ENCODE results near the gene COL5A1. TPM values are rescaled to one million over a fixed set of nuclear protein-coding genes. Genes with fewer than 3 reads are reported as not detected.

The COL5A1 gene
- total and polyA plus RNA-seq, 2 experiments from 2014 or later, result 2.5 to 13.1 TPM

GRCh38 chr9:134677743-134678142 lies 36.1 kb downstream of the COL5A1 start:
- Histone ChIP-seq H3K36me3 (ENCODE audit: insufficient read depth) (no peaks in the 10 kb centered on the region), H3K9me2 (ENCODE audit: insufficient read depth) (no peaks in the 10 kb centered on the region), H3F3A (replicated peaks; ENCODE audit: low read depth) (no peaks in the 10 kb centered on the region), H3K79me2 (replicated peaks; ENCODE audit: insufficient read depth) (no peaks in the 10 kb centered on the region), H3K4me1 (ENCODE audit: insufficient read depth) (no peaks in the 10 kb centered on the region), H2AFZ (no peak overlapping the region), H3K4me2 (no peak overlapping the region), H3K27me3 (ENCODE audit: insufficient read depth) (no peaks in the 10 kb centered on the region), H3K4me3 (no peak overlapping the region), H3K27ac (ENCODE audit: low read depth) (no peak overlapping the region), H4K20me1 (replicated peaks; ENCODE audit: insufficient read depth) (no peaks in the 10 kb centered on the region)
- Mint-ChIP-seq H3K4me1 (peaks cover 5% of the 10 kb centered on the region; the same call in 2 of the 3 replicates), H3K27ac (no peak overlapping the region), H3K4me3 (no peak overlapping the region), H3K27me3 (ENCODE audit: insufficient read depth, low read depth, poor library complexity) (peaks cover 4% of the 10 kb centered on the region), H3K9me3 (no peaks in the 10 kb centered on the region; the same call in 1 of the 3 replicates), H3K36me3 (ENCODE audit: low read depth) (no peaks in the 10 kb centered on the region)
- no peak for ATAC-seq
- TF ChIP-seq ZNF331 (CRISPR knock-in tag; IDR thresholded peaks at IDR 0.05; ENCODE audit: low read depth), result no peak
- no peak for TF ChIP-seq STAT1 (IDR thresholded peaks at IDR 0.05; ENCODE audit: unreplicated experiment)
- TF ChIP-seq NANOG (IDR thresholded peaks at IDR 0.05; ENCODE audit: borderline replicate concordance), result no peak
- TF ChIP-seq EZH2 (IDR thresholded peaks at IDR 0.05; ENCODE audit: low read depth, unreplicated experiment), result no peak
- TF ChIP-seq ZNF114 (CRISPR knock-in tag; IDR thresholded peaks at IDR 0.05), result no peak
- no peak for TF ChIP-seq JUNB (IDR thresholded peaks at IDR 0.05; ENCODE audit: unreplicated experiment)
- TF ChIP-seq CTCF (conservative IDR thresholded peaks at IDR 0.05; ENCODE audit: low read depth in 2 of 2), result no peak
- no peak for TF ChIP-seq REST (IDR thresholded peaks at IDR 0.05; ENCODE audit: unreplicated experiment)
- TF ChIP-seq EZH2phosphoT487 (IDR thresholded peaks at IDR 0.05; ENCODE audit: unreplicated experiment), result no peak
- no peak for TF ChIP-seq POLR2AphosphoS5 (IDR thresholded peaks at IDR 0.05; ENCODE audit: low read depth)
- TF ChIP-seq ZNF462 (CRISPR knock-in tag; IDR thresholded peaks at IDR 0.05), result no peak
- TF ChIP-seq ETS1 (IDR thresholded peaks at IDR 0.05), result no peak
- no peak for TF ChIP-seq CREB1 (CRISPR knock-in tag; IDR thresholded peaks at IDR 0.05; ENCODE audit: low read depth)
- no peak for DNase-seq (ENCODE audit: low spot score)

All from GM23338 (cell line).